ENCODE results near the gene HUS1B. TPM values are rescaled to one million over a fixed set of nuclear protein-coding genes. Genes with fewer than 3 reads are reported as not detected.

HUS1B gene
- total and polyA plus RNA-seq, 2 of the 8 experiments (the other 6 are each of a cell fraction or from before 2014, with no cell fraction given): 0.48 to 1.1 TPM

DNA sequence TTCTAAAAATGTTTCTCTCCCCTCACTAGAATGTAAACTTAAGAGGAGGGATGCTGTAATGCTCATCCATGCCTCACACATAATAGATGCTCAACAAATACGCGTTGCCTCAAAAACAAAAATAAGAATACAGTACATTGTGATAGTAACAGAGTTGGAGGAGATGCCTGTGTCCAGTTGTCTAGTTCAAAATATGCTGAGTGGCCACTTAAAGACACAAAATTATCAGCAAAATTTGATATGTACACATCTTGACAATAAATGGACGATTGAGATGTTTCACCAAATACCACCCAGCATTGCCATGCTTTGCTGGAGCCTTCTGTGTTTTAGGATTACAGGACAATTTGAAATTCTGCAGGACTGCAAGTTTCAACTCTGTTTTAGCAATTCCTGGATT, 43.6 kb upstream of the HUS1B start:
- Histone ChIP-seq H3K23me2 (ENCODE audit: low read depth, low read length) (no peaks in the 10 kb centered on the region), H2AK5ac (ENCODE audit: low read depth, low read length) (no peak overlapping the region), H3K4ac (replicated peaks; ENCODE audit: insufficient read length, low read depth, low read length) (no peak overlapping the region), H3K36me3 (ENCODE audit: control insufficient read depth in 2 of 4, insufficient read depth in 4 of 4, low read length in 3 of 4) (no peaks in the 10 kb centered on the region), H3K79me2 (ENCODE audit: control insufficient read depth in 1 of 2, insufficient read depth in 2 of 2, low read length in 2 of 2) (no peaks in the 10 kb centered on the region), H2AFZ (ENCODE audit: low read length) (no peak overlapping the region), H4K5ac (ENCODE audit: insufficient read length, low read depth, low read length) (no peak overlapping the region), H3K27ac (ENCODE audit: low read depth, low read length) (no peak overlapping the region), H3K9ac (replicated peaks in 1 of 4; ENCODE audit: extremely low read depth in 1 of 4, low read depth in 3 of 4, low read length in 3 of 4) (no peak overlapping the region), H2BK5ac (ENCODE audit: low read depth, low read length) (no peak overlapping the region), H4K20me1 (replicated peaks in 1 of 2; ENCODE audit: control insufficient read depth in 1 of 2, insufficient read depth in 2 of 2, low read length in 2 of 2) (no peaks in the 10 kb centered on the region), H2BK120ac (replicated peaks; ENCODE audit: low read depth, low read length) (no peak overlapping the region), H4K91ac (replicated peaks; ENCODE audit: insufficient read length, low read length) (no peak overlapping the region), H3K27me3 (replicated peaks in 1 of 4; ENCODE audit: control insufficient read depth in 3 of 4, extremely low read depth in 1 of 4, insufficient read depth in 3 of 4, low read length in 3 of 4) (no peaks in the 10 kb centered on the region), H3K4me3 (ENCODE audit: extremely low read depth in 1 of 4, insufficient read depth in 2 of 4, low read depth in 3 of 4, low read length in 4 of 4) (no peak overlapping the region), H3K56ac (replicated peaks; ENCODE audit: insufficient read length, low read depth, low read length) (no peak overlapping the region), H3K4me2 (ENCODE audit: insufficient read depth in 1 of 2, low read depth in 2 of 2, low read length in 2 of 2) (no peak overlapping the region; a peak in 1 of 4 replicates), H4K8ac (ENCODE audit: extremely low read depth, insufficient read depth, low read length) (no peak overlapping the region), H2BK12ac (ENCODE audit: low read depth, low read length) (no peak overlapping the region), H3K79me1 (ENCODE audit: low read depth, low read length) (no peaks in the 10 kb centered on the region), H3K9me3 (ENCODE audit: insufficient read depth in 2 of 2, low read depth in 1 of 2, low read length in 1 of 2) (no peaks in the 10 kb centered on the region), H3K18ac (ENCODE audit: extremely low read depth, low read length) (no peak overlapping the region), H2BK20ac (ENCODE audit: low read length) (no peak overlapping the region), H3K14ac (ENCODE audit: insufficient read length) (no peak overlapping the region), H3K23ac (ENCODE audit: insufficient read length) (no peak overlapping the region), H3K4me1 (replicated peaks in 1 of 4; ENCODE audit: control insufficient read depth in 3 of 4, insufficient read depth in 4 of 4, low read length in 3 of 4) (peaks cover 2 to 15% (median 10%) of the 10 kb centered on the region in 4 experiments; a peak in 5 of 7 replicates), H2BK15ac (ENCODE audit: low read length) (no peak overlapping the region)
- 89% methylated on average over 3 of the region's 3 CpGs; no CpG with 5 or more reads in 1 of the 2 experiments for WGBS, 2 experiments (ENCODE audit: extremely low coverage in 1 of 2, insufficient coverage in 1 of 2, insufficient read length in 1 of 2, insufficient replicate concordance in 2 of 2, low coverage in 1 of 2, low lambda C conversion rate in 2 of 2, missing lambda C conversion rate in 1 of 2)
- DNase-seq (ENCODE audit: low read depth in 1 of 2, low spot score in 2 of 2) (no peak), FAIRE-seq (no peak)
- POLR2A ChIA-PET (ENCODE audit: partially characterized antibody): interaction anchor here (0.7 kb wide), 1 partner anchor 22 kb away, joined by 3 read pairs; no protein-coding TSS in a partner anchor
- CTCF ChIA-PET (ENCODE audit: partially characterized antibody): interaction anchor here (0.6 to 1.8 kb wide), 4 partner anchors 12 to 107 kb away, joined by 3 to 4 read pairs (median 3); no protein-coding TSS in a partner anchor
- TF ChIP-seq SRF (IDR thresholded peaks at IDR 0.05; ENCODE audit: low read depth, low read length) (no peak), TAF1 (IDR thresholded peaks at IDR 0.05; ENCODE audit: low read depth, low read length) (no peak), GTF2F1 (IDR thresholded peaks at IDR 0.05; ENCODE audit: borderline replicate concordance, low read depth, low read length) (no peak), CBX8 (IDR thresholded peaks at IDR 0.05; ENCODE audit: borderline replicate concordance, low read depth, low read length) (no peak), JUND (IDR thresholded peaks at IDR 0.05; ENCODE audit: low read length) (no peak), HDAC2 (IDR thresholded peaks at IDR 0.05; ENCODE audit: borderline replicate concordance in 1 of 2, low read depth in 2 of 2, low read length in 2 of 2) (no peak), CBX5 (IDR thresholded peaks at IDR 0.05; ENCODE audit: low read depth, low read length) (no peak), EGR1 (IDR thresholded peaks at IDR 0.05; ENCODE audit: borderline replicate concordance, low read depth, low read length) (no peak), POLR2A (IDR thresholded peaks at IDR 0.05; ENCODE audit: control extremely low read depth in 1 of 2, low read depth in 2 of 2, low read length in 2 of 2) (no peak), PHF8 (conservative IDR thresholded peaks at IDR 0.05; ENCODE audit: low read depth, low read length) (no peak), CHD1 (IDR thresholded peaks at IDR 0.05; ENCODE audit: low read depth, low read length) (no peak), ASH2L (IDR thresholded peaks at IDR 0.05; ENCODE audit: low read length) (no peak), EZH2 (IDR thresholded peaks at IDR 0.05; ENCODE audit: low read depth, low read length, severe bottlenecking) (no peak)
- TF ChIP-seq, protein P1, sequence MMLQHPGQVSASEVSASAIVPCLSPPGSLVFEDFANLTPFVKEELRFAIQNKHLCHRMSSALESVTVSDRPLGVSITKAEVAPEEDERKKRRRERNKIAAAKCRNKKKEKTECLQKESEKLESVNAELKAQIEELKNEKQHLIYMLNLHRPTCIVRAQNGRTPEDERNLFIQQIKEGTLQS (IDR thresholded peaks at IDR 0.05; ENCODE audit: insufficient read depth, low read depth, low read length): no peak
